GM21529 (cell line): ENCODE measurements around the gene AACS.
"Not testable (repeated sequence)": the region's sequence is repeated elsewhere in the genome, so short reads cannot be mapped to it uniquely, and the experiment has no call there.

Source experiments
- ATAC-seq: cut with Tn5 transposase; IDR thresholded peaks from one replicate; pipeline ENCODE4 v1.9.1; 2021; ENCODE audit not compliant: unreplicated experiment

Gene AACS

DNA sequence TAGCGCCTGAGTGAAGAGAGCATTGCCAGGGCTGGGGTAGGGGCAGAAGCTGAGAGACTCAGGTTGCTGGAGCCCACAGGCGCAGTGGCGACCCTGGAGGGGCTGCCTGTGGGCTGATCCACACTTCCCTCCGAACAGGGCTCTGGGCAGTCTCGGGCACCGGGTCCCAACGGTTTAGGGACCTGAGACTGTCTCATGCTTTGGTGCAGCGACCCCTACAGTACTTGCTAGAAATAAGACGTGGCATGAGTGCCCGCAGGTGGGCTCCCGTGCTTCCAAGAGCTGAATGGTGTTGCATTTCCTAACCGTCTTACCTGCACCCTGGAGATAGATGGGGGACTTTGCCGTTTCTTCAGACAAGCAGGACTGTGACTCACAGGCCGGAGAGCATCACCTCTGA is 57.4 kb downstream of the AACS start:
- ATAC-seq: no peak

DNA sequence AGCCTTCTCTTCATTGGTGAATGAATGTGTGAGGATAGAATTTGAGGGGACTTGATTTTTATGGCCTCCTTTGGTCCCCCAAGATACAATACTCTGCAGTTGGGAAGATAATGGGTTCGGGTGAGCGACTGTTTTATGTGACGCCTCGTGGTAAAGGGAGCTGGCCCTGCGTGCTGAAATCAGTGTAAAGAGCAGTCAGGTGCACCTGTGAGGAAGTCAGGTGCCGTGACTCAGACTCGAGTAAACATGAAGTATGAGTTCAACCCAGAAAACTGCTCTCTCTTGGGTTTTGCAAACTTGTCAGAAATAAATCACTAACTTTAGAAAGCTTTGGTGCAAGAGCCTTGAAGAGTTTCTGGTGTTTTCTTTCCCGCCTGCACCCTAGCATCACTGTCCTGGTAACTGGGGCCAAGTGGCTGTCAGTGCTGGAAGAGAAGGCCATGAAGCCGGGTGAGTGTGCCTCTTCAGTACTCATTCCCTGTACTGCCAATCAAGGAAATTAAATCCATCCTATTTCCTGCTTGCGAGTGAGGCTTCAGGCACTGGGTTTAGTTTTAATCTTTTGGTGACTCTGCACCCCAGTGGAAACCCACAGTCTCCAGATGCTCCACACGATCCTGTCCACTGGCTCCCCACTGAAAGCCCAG is 59.2 kb downstream of the AACS start:
- ATAC-seq: no peak

DNA sequence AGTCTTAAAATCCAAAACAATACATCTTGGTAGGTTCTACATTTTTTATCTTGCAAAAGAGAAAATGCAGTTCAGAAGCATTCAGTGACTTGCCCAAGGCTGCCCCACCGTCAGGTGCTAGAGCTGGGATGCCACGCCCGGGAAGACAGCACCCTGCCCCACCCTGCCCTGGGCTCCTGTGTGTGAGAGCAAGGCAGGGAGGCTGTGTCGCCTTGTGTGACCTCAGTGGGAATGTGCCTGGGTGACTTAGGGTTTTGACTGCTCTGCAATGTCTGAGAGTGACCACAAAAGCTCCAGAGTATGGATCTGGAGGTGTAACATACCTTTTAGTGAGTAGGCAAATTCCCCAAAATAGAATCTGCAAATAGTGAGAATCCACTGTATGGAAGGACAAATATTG is 60.0 kb downstream of the AACS start:
- ATAC-seq: no peak

DNA sequence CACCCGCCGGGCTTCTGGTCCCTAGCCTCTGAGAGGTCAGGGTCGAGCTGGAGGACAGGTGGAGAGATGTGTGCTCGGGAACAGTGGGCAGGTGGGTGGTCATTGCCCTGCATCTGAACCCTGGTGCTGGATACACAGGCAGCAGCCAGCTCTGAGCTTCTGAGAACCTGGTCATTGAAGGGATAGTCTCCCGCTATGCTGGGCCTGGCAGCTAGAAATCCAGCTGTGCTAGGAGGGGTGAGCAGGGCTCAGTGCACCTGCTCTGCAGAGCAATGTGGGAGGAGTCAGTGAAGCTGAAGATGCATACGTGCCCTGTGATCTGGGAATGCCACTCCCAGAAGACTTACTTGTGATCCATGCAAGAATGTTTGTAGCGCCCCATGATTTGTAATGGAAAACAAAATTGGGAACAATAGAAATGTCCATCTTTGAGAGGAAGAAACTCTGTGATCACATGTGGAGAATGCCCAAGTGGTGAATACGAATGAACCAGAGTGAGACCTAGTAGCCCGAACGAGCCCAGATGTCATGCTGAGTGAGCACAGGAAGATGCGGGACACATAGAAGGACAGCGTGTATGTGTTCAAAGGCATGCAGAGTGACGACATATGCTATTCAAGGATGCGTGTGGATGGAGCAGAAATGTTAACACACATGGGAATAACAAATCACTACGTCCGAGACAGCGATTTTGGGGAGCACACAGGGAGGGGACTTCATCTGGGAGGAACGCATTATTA is 63.4 kb downstream of the AACS start:
- no peak for ATAC-seq

DNA sequence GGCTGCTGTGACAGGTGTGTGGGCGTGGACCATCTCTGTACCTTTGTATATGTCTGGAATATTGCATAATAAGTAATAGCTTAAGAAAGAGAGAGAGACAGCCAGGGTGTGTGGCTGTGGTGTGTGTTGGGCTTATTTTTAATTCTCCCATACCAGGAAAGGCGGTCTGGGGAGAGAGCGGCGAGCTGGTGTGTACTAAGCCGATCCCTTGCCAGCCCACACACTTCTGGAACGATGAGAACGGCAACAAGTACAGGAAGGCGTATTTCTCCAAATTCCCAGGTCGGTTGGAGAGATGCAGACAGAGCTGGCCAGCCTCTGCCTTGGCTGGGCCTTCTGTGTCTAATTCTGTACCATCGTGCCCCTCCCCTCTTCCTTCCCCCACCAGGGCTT is 63.9 kb downstream of the AACS start:
- ATAC-seq: no peak

DNA sequence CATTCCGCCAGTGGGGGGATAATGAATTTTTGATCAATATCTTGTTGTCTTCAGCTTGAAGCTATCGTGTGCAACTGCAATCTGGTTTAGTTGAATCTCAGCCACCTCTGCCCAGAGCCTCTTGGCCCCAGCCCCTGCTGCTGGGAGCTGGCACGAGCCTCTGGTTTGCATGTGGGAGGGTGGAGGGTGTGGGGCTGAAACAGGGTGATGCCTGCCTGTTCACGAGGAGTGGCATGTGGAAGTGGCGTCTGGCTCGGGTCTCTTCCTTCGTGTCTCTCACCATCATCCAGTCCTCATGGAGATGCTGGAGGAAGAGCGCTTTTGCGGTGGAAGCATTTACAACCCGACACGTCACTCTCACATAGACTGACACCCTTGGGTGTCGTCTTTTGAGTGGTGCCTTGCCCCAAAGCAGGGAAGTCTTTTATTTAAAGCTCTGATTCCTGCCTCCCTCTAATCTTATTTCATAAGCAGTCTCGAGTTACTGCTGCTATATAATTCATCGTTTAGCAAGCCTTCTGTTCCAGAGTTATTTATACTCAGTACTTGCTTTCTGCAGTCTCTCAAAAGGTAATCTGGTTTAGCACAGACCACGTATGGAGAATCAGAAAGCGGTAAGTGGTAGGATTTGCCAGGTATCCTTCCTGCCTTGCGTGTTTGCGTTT is 64.5 kb downstream of the AACS start:
- ATAC-seq: no peak

DNA sequence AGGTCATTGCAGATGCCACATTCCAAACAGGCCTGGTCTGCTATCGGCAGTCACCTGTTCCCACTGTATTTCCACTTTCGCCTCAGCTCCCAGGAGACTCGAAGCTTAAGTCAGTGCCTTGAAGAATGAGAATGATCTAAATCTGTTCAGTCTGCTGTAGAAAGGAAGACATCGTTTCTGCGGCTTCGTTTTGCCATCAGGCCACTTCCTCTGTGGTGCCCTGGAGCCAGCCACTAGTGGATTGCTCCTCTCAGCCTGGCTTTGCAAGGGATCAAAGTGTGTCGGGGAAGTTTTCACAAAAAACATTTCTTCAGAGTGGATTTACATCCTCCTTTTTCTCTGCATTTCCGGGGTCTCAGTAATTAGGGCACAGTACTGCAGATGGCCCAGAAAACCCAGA is 66.7 kb downstream of the AACS start:
- ATAC-seq: no peak

DNA sequence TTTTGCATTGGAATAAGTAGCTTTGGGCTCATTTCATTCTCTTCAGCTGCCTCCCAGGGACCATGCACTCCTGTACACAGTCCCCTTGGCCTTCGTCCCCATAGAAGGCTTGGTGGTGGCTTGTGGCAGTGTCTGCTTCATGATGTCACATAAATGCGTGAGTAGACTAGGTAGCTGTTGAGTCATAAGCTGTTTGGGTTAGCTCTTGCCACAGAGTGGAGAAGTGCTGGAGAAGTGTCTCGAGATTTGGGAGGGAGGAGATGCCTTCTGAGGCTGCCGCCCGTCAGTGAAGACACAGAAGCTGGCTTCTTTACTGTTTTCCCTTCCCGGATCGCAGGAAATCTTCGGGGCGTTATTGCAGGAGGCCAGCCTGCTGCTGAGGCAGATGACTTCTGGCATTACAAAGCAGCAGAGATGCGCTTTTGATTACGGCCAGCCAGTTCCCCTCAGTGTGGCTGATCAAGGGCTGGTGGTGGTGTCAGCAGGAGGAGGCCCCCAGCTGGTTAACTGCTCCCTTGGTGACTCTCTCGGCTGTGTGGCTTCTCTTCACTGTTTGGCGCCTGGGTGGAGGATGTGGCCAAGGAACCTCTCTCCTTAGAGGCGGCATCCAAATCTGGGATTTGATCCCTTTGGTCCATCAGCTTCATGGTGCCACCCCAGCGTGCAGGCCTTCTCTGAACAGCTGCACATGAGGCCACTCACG is 67.6 kb downstream of the AACS start:
- no peak for ATAC-seq

DNA sequence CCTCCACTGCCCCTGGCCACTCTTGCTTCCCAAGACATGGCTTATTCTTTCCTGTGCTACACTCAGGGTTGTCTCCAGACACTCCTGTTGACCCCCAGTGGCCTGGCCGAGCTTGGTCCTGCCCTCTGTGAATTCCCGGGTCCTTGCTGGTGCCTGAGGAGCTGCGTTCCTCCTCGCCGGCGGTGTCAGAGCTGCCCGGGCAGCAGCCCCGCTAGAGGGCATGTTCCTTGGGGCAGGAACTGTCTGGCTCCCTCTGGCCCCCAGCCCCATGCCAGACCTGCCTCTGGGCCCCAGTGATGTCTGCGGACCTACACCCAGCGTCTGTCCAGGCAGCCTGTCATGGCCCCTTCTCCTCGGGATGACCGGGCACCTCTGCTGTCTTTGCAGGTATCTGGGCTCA is 68.4 kb downstream of the AACS start:
- no peak for ATAC-seq

DNA sequence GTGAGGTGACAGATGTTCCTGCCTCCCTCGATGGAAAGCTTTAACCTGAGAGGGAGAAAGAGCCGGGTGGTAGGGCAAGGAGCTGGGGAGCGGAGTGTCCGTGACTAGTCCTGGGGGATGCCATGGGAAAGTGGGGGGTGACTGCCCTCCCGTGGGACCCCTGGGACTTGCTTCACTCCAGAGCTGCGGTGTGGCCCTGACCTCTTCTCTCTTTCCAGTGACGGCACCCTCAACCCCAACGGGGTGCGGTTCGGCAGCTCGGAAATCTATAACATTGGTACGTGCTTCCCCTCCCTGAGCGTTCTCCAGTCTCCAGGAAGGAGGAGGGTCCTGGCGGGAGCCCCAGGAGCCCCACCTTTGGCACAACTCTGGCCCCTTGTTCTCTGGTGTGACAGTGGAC is 69.3 kb downstream of the AACS start:
- no peak for ATAC-seq

DNA sequence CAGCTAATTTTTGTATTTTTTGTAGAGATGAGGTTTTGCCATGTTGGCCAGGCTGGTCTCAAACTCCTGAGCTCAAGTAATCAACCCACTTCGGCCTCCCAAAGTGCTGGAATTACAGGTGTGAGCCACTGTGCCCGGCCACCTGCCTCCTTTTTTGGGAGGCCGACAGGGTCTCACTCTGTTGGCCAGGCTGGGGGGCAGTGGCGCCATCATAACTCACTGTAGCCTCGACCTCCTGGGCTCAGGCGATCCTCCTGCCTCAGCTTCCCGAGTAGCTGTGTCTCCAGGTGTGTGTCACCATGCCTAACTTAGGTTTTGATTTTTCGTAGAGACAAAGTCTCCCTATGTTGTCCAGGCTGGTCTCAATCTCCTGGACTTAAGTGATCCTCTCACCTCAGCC is 70.7 kb downstream of the AACS start:
- no peak for ATAC-seq

DNA sequence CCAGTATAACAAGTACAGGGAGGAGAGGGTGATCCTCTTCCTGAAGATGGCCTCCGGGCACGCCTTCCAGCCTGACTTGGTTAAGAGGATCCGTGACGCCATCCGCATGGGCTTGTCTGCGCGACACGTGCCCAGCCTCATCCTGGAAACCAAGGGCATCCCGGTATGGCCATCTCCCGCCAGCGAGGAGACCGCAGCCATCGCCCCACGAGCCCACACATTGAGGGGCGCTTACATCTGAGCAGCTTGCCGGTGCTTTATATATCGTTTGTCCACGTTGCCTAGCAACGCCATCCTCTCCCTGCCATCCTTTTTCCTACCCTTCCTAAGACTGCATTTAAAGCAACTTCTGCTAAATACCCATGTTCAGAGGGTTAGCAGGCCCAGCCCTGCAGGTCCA is 71.5 kb downstream of the AACS start:
- ATAC-seq: no peak

DNA sequence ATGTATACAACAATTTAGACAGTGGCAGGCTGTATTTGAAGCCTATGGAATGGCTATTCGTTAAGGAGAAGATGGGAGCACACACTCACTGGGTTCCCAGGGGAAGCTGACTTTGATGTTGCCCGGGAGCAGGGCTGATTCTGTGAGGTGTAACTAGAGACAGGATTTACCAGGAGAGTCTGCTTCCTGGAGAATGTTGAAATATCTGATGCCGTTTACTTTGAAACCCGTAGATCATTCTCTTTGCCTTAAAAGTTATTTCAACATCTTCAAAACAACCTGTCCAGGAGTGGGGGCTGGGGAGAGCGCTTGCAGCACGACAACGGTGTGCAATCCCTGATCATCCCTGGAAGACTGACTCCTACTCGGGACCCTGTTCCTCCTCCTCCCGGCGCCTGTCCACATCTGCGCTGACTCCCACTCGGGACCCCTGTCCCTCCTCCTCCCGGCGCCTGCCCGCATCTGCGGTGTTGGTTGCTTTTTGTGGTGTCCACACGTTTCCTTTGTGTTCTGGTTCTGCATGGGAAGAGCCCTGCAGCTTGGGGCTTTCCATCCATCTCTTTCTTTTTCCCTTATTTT is 72.6 kb downstream of the AACS start:
- ATAC-seq: no peak

DNA sequence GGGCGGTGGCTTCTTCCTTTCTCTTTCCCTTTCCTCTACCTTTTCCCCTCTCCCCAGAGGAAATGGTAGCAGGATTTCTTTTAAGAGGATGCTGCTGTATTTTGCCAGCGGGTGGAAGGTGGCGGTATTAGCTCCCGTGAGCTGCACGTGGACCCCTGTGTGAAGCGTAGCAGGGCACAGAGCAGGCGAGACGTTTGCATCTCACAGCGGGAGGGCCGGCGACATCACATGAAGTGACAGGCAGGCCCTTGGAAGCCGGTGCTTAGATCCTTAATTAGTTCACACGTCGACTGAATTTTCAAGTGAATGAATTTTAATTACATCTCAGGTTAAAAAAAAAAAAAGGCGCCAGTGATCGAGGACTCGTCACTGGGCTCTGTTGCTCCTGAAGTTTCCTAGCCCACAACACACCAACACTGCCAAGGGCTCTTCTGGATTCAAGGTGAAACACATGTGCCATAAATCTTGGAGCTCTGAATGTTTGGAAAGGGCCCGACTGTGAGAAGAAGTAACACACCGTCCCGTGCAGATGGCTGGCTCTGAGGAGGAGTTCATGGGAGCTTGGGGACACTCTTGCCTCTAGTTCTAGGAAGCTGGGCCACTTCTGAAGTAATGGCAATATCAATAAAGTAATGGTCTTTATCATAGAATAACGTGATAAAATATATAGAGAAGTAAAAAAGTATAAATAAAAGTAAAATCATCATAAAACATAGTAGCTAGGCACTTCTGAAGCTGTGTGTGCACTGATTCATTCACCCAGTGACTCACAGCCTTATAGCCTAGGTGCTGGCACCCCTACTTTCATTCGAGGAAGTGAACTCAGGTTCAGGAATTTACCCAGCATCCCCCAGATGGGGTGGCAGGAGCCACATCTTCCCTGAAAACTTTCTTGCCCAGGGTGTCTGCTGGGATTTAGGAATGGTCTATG is 75.3 kb downstream of the AACS start:
- no peak for ATAC-seq

DNA sequence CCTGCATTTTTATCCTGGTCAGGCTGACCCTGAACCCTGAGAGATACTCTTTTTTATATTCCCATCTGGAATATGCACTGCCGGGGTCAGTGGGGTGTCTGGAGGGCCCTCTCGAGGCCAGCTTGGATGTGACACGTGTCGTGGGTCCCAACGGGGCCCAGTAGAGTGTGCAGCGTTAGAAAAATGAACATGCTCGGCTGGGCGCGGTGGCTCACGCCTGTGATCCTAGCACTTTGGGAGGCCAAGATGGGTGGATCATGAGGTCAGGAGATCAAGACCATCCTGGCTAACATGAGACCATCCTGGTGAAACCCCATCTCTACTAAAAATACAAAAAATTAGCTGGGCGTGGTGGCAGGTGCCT is 76.0 kb downstream of the AACS start:
- not testable (repeated sequence) for ATAC-seq

DNA sequence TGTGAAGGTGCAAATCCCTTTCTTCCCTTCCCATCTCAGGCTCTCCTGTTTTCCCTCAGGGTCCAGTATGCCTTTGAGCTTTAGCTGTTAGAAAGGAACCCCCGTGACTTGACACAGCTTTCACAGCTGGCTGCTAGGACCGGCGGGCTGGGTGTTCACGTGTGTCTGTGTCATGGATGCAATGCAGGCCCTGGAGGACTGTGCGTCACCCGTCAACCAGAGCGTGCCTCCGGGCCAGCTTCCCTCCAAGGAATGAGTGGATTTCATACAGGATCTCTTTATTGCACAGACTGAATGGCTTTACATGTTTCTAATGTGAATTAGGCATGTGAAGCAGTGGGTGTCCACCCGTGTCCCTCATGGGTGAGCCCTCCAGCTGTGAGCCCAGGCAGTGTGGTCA is 77.4 kb downstream of the AACS start:
- ATAC-seq: no peak

DNA sequence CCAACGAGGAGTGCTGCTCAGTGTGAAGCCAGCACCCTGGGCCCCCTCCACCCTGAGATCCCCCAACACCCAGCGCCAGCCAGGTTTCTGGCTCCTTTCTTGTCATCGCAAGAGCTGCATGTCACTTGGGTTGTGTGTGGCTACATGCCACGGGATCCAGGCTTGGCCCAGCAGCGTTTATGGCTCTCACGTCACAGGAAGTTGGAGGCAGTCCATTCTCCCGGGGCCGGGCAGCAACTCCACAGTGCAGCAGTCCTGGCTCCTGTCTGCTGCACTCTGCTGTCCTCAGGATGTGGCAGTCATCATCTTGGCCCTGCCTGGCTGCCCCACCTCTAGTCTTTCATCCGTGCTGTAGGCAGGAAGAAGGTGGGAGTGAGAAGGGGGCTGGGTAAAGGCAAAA is 78.3 kb downstream of the AACS start:
- no peak for ATAC-seq

DNA sequence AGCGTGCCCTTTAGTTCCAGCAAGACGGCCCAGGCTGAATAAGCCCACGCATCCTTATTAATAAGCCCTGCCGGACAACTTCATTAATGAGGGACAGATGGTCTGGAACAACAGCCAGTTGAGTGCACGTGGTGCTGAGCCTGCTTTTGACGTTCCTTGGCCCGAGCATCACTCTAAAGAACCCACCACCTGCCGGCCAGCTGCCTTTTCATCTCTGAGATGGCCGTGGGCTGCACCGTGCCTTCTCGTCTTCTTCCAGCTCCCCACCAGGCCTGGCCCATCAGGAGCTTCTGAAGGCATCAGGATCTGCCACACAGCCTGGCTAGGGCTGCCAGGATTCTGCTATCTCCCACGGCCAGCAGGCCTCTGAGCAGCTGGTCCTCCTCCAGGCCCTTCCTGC is 80.0 kb downstream of the AACS start:
- ATAC-seq: no peak

DNA sequence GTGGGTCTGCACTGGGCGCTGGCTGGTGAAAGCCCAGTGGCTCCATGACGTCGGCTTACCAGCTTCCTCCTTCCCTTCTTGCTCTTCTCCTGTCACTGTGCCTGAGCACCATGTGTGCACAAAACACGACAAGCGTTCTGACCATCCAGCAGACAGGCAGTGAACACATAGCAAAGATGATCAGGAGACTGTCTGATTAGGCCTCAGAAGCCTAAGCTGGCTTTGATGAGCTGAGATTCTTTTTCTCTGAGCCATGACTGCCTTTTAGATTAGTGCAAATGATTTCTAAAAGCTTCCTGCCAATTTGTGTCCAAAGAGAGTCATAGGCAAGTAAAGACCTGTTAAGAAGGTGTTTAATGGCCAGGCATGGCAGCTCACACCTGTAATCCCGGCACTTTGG is 83.1 kb downstream of the AACS start:
- no peak for ATAC-seq
